Measurements from ENCODE around the gene SCAF8.
"Not testable (repeated sequence)": the region's sequence is repeated elsewhere in the genome, so short reads cannot be mapped to it uniquely, and the experiment has no call there.

The SCAF8 gene

DNA sequence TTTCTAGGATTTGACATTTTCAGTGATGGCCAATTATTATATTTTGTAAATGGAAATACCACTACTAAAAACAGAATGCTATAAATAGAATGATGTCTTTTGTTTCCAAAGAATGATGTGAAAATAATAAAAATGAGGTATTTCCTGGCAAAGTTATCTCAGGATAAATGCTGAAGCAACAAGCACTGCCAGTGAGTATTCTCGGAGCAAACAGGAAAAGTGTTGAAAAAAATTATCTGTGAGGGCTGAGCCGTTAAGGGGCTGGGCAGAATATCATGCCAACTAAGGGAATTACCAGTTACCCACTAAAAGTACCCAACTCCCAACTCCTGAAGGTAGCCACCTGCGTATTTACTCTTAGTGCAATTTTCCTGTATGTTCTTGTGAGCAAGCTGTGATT lies 23.6 kb upstream of the SCAF8 start:
- DNase-seq (ENCODE audit: low spot score) (no peak), ATAC-seq (ENCODE audit: low read depth) (no peak)
- H3K4me1 ChIP-seq (ENCODE audit: insufficient read depth, poor library complexity, severe bottlenecking), result no peaks in the 10 kb centered on the region
- no peaks in the 10 kb centered on the region for H3K27me3 ChIP-seq (ENCODE audit: insufficient read depth, poor library complexity, severe bottlenecking)
- no peak overlapping the region for H3K4me3 ChIP-seq (ENCODE audit: severe bottlenecking)
- H3K9me3 ChIP-seq (ENCODE audit: severe bottlenecking), result no peaks in the 10 kb centered on the region
- no peak overlapping the region for H3K27ac ChIP-seq (ENCODE audit: poor library complexity, severe bottlenecking)
- TF ChIP-seq, protein P1, sequence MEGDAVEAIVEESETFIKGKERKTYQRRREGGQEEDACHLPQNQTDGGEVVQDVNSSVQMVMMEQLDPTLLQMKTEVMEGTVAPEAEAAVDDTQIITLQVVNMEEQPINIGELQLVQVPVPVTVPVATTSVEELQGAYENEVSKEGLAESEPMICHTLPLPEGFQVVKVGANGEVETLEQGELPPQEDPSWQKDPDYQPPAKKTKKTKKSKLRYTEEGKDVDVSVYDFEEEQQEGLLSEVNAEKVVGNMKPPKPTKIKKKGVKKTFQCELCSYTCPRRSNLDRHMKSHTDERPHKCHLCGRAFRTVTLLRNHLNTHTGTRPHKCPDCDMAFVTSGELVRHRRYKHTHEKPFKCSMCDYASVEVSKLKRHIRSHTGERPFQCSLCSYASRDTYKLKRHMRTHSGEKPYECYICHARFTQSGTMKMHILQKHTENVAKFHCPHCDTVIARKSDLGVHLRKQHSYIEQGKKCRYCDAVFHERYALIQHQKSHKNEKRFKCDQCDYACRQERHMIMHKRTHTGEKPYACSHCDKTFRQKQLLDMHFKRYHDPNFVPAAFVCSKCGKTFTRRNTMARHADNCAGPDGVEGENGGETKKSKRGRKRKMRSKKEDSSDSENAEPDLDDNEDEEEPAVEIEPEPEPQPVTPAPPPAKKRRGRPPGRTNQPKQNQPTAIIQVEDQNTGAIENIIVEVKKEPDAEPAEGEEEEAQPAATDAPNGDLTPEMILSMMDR (IDR thresholded peaks at IDR 0.05; ENCODE audit: poor library complexity, severe bottlenecking), result no peak
- H3K36me3 ChIP-seq (ENCODE audit: low read depth), result no peaks in the 10 kb centered on the region

DNA sequence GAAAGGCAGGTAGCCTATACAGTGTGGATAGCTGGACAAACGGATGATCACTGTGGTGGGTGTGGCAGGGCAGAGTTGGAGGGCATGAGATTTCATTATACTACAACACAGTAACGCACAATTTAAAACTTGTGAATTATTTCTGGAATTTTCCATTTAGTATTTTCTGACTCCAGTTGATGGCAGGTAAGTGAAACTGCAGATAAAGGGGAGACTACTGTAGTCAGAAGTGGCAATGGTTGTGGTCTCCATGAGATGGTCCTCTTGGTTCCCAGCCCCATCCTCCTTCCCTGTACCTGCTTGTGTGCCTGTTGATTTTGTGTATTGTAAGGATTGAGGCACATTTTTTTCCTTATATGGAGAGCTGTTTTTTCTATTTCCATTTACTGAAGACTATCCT lies 22.5 kb upstream of the SCAF8 start:
- Histone ChIP-seq H3K4me1 (ENCODE audit: insufficient read depth, poor library complexity, severe bottlenecking) (no peaks in the 10 kb centered on the region), H3K4me3 (ENCODE audit: severe bottlenecking) (no peak overlapping the region), H3K27me3 (ENCODE audit: insufficient read depth, poor library complexity, severe bottlenecking) (no peaks in the 10 kb centered on the region), H3K36me3 (ENCODE audit: low read depth) (no peaks in the 10 kb centered on the region), H3K9me3 (ENCODE audit: severe bottlenecking) (no peaks in the 10 kb centered on the region), H3K27ac (ENCODE audit: poor library complexity, severe bottlenecking) (no peak overlapping the region)
- ATAC-seq (ENCODE audit: low read depth), result no peak
- DNase-seq (ENCODE audit: low spot score), result no peak
- TF ChIP-seq, protein P1 (IDR thresholded peaks at IDR 0.05; ENCODE audit: poor library complexity, severe bottlenecking), result no peak

GRCh38 chr6:154715446-154715845 lies 17.8 kb upstream of the SCAF8 start:
- Histone ChIP-seq H3K27me3 (ENCODE audit: insufficient read depth, poor library complexity, severe bottlenecking) (no peaks in the 10 kb centered on the region), H3K36me3 (ENCODE audit: low read depth) (no peaks in the 10 kb centered on the region), H3K4me1 (ENCODE audit: insufficient read depth, poor library complexity, severe bottlenecking) (no peaks in the 10 kb centered on the region), H3K9me3 (ENCODE audit: severe bottlenecking) (no peaks in the 10 kb centered on the region), H3K27ac (ENCODE audit: poor library complexity, severe bottlenecking) (no peak overlapping the region), H3K4me3 (ENCODE audit: severe bottlenecking) (no peak overlapping the region)
- TF ChIP-seq, protein P1 (IDR thresholded peaks at IDR 0.05; ENCODE audit: poor library complexity, severe bottlenecking), result no peak
- no peak for DNase-seq (ENCODE audit: low spot score)
- no peak for ATAC-seq (ENCODE audit: low read depth)

DNA sequence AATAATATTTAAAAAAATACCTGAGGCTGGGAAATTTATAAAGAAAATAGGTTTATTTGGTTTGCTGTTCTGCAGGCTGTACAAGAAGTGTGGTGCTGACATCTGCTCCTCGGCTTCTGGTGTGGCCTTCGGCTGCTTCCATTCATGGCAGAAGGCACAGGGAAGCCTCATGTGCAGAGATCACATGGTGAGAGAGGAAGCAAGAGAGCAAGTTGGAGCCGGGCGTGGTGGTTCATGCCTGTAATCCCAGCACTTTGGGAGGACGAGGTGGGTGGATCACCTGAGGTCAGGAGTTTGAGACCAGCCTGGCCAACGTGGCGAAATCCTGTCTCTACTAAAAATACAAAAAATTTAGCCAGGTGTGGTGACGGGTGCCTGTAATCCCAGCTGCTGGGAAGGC lies 16.9 kb upstream of the SCAF8 start:
- H3K4me1 ChIP-seq (ENCODE audit: insufficient read depth, poor library complexity, severe bottlenecking); H3K27me3 ChIP-seq (ENCODE audit: insufficient read depth, poor library complexity, severe bottlenecking); H3K9me3 ChIP-seq (ENCODE audit: severe bottlenecking); H3K27ac ChIP-seq (ENCODE audit: poor library complexity, severe bottlenecking); ATAC-seq (ENCODE audit: low read depth); H3K4me3 ChIP-seq (ENCODE audit: severe bottlenecking); DNase-seq (ENCODE audit: low spot score); H3K36me3 ChIP-seq (ENCODE audit: low read depth): not testable (repeated sequence)

DNA sequence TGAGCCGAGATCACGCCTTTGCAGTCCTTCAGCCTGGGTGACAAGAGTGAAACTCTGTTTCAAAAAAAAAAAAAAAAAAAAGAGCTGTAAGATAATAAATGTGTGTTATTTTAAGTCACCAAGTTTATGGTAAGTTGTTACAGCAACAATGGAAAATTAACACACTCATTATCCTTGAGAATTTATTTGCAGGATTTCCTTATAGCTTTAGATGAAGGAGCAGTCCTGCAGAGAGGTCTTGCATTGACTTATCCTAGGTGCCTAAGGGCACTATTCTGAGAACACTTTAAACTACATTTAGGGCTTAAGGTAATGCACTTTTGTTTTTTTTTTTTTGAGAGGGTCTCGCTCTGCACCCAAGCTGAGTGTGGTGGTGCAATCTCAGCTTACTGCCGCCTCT lies 13.8 kb upstream of the SCAF8 start:
- Histone ChIP-seq H3K4me1 (ENCODE audit: insufficient read depth, poor library complexity, severe bottlenecking) (no peaks in the 10 kb centered on the region), H3K27ac (ENCODE audit: poor library complexity, severe bottlenecking) (no peak overlapping the region), H3K27me3 (ENCODE audit: insufficient read depth, poor library complexity, severe bottlenecking) (no peaks in the 10 kb centered on the region), H3K9me3 (ENCODE audit: severe bottlenecking) (peaks cover 3% of the 10 kb centered on the region), H3K4me3 (ENCODE audit: severe bottlenecking) (no peak overlapping the region), H3K36me3 (ENCODE audit: low read depth) (no peaks in the 10 kb centered on the region)
- ATAC-seq (ENCODE audit: low read depth) (no peak), DNase-seq (ENCODE audit: low spot score) (no peak)
- TF ChIP-seq, protein P1 (IDR thresholded peaks at IDR 0.05; ENCODE audit: poor library complexity, severe bottlenecking), result no peak

All from RWPE2 (cell line).